Measurements from ENCODE around the gene LRFN5.

DNA sequence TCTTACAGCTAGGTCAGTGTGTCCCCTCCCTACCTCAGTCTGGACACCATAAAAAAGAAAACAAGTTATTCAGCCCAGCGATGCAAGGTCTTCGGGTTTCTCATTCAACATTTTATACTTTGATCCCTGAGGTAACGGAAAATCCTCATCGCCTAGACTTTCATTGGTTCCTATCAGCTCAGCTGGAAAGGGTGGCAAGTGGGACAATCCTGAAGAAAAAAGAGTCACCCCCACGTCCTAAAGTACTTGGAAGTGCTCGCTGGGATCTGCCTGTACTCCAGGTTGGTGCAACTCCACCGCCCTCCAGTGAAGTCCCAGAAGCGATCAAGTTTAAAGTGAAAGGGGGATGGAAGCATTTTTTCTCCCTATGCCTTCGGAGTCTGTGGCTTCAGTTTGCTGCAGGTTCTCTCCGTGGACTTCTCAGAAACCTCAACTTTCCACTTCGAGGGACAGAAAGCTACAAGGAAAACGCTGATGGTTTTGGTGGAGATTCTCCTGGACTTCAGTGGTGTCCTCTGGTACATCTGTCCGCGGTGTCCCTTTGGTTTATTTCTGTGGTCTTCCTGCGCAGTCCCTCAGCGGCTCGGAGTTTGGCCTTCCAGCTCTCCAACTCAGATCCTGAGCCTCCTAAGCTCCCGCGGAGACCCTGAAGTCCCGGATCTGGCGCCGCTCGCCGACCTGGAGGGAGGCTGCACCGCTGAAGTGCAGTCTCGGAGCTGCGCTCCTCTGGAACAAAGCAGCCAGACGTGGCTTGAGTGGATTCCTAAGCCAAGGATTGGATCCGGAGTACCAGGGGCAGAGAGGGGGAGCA lies 1.8 kb upstream of the LRFN5 start:
- TF ChIP-seq POLR2A (IDR thresholded peaks at IDR 0.05) = no peak
- no peak for TF ChIP-seq EP300 (IDR thresholded peaks at IDR 0.05)
- no peak for TF ChIP-seq CTCF (IDR thresholded peaks at IDR 0.05)
